HG03575 (cell line): ENCODE results near the gene MAGI2.
"Not testable (repeated sequence)": the region's sequence is repeated elsewhere in the genome, so short reads cannot be mapped to it uniquely, and the experiment has no call there.

Experiments
- ATAC-seq: cut with Tn5 transposase; IDR thresholded peaks from one replicate; pipeline ENCODE4 v1.9.1; 2021; ENCODE audit not compliant: unreplicated experiment, insufficient number of reproducible peaks, low FRiP score; ENCODE audit errors: extremely low read depth

The MAGI2 gene

GRCh38 chr7:79036356-79036755 is 417.1 kb downstream of the MAGI2 start:
- no peak for ATAC-seq

- no peak for ATAC-seq
These were observed 417.6 kb downstream of the MAGI2 start for GRCh38 chr7:79035858-79036257.

- no peak for ATAC-seq
These were observed 418.7 kb downstream of the MAGI2 start for GRCh38 chr7:79034730-79035129.

- not testable (repeated sequence) for ATAC-seq
These were observed 433.8 kb downstream of the MAGI2 start for GRCh38 chr7:79019711-79020110.

- ATAC-seq = no peak
These were observed 441.5 kb downstream of the MAGI2 start for GRCh38 chr7:79011921-79012320.

- no peak for ATAC-seq
These were observed 443.8 kb downstream of the MAGI2 start for GRCh38 chr7:79009647-79010046.

GRCh38 chr7:79008786-79009185 is 444.7 kb downstream of the MAGI2 start:
- no peak for ATAC-seq

GRCh38 chr7:78996013-78996412 is 457.5 kb downstream of the MAGI2 start:
- ATAC-seq = no peak

GRCh38 chr7:78993341-78993740 is 460.1 kb downstream of the MAGI2 start:
- no peak for ATAC-seq

- ATAC-seq = no peak
These were observed 468.0 kb downstream of the MAGI2 start for GRCh38 chr7:78985509-78985908.

- no peak for ATAC-seq
These were observed 470.0 kb downstream of the MAGI2 start for GRCh38 chr7:78983483-78983882.

GRCh38 chr7:78970440-78970916 is 483.0 kb downstream of the MAGI2 start:
- no peak for ATAC-seq

GRCh38 chr7:78968951-78969350 is 484.5 kb downstream of the MAGI2 start:
- no peak for ATAC-seq

GRCh38 chr7:78967561-78967960 is 485.9 kb downstream of the MAGI2 start:
- ATAC-seq = not testable (repeated sequence)

GRCh38 chr7:78967046-78967445 is 486.4 kb downstream of the MAGI2 start:
- no peak for ATAC-seq

GRCh38 chr7:78959477-78959876 is 494.0 kb downstream of the MAGI2 start:
- no peak for ATAC-seq

- ATAC-seq = no peak
These were observed 498.1 kb downstream of the MAGI2 start for GRCh38 chr7:78955329-78955728.

- ATAC-seq = no peak
These were observed 499.6 kb downstream of the MAGI2 start for GRCh38 chr7:78953726-78954363.

- no peak for ATAC-seq
These were observed 500.4 kb downstream of the MAGI2 start for GRCh38 chr7:78953090-78953489.

GRCh38 chr7:78939669-78940068 is 513.8 kb downstream of the MAGI2 start:
- no peak for ATAC-seq

- no peak for ATAC-seq
These were observed 528.9 kb downstream of the MAGI2 start for GRCh38 chr7:78924581-78924980.
